Measurements from ENCODE around the gene GPR108.

- TF ChIP-seq POLR2A (IDR thresholded peaks at IDR 0.05) (no peak), CTCF (IDR thresholded peaks at IDR 0.05) (no peak)
Measured at GRCh38 chr19:6714749-6715555, 22.4 kb downstream of the GPR108 start.
